Measurements from ENCODE around the gene MAGIX.
A peak's percentile ranks its signal among the peaks of the same experiment; 100 is the strongest.
"Not testable (repeated sequence)": the region's sequence is repeated elsewhere in the genome, so short reads cannot be mapped to it uniquely, and the experiment has no call there.

Gene MAGIX

GRCh38 chrX:49142264-49142663 lies 20.3 kb upstream of the MAGIX start:
- H3K36me3 ChIP-seq (ENCODE audit: control insufficient read depth, insufficient read depth, low read length, severe bottlenecking), result not testable (repeated sequence)
- peak; percentile 37 for DNase-seq (ENCODE audit: low read depth)

GRCh38 chrX:49143154-49143553 lies 19.4 kb upstream of the MAGIX start:
- H3K9me3 ChIP-seq (ENCODE audit: control insufficient read depth, low read length), result peaks cover 21% of the 10 kb centered on the region
- H3K9ac ChIP-seq (ENCODE audit: low read length); H3K36me3 ChIP-seq (ENCODE audit: control insufficient read depth, insufficient read depth, low read length, severe bottlenecking); DNase-seq (ENCODE audit: low read depth); H3K27me3 ChIP-seq (replicated peaks; ENCODE audit: control insufficient read depth, insufficient read depth, low read length); H3K4me3 ChIP-seq (ENCODE audit: low read length); H3K4me1 ChIP-seq (ENCODE audit: control insufficient read depth, insufficient read depth, low read length): not testable (repeated sequence)

More at GRCh38 chrX:49142264-49142663, 20.3 kb upstream of the MAGIX start:
- H3K9ac ChIP-seq (ENCODE audit: low read length); H3K4me1 ChIP-seq (ENCODE audit: control insufficient read depth, insufficient read depth, low read length); H3K4me3 ChIP-seq (ENCODE audit: low read length); H3K27me3 ChIP-seq (replicated peaks; ENCODE audit: control insufficient read depth, insufficient read depth, low read length): not testable (repeated sequence)
- peaks cover 21% of the 10 kb centered on the region for H3K9me3 ChIP-seq (ENCODE audit: control insufficient read depth, low read length)

GRCh38 chrX:49147282-49147681 lies 15.3 kb upstream of the MAGIX start:
- Histone ChIP-seq H3K4me1 (ENCODE audit: control insufficient read depth, insufficient read depth, low read length) (no peaks in the 10 kb centered on the region), H3K36me3 (ENCODE audit: control insufficient read depth, insufficient read depth, low read length, severe bottlenecking) (no peaks in the 10 kb centered on the region), H3K4me3 (ENCODE audit: low read length) (no peak overlapping the region), H3K27me3 (replicated peaks; ENCODE audit: control insufficient read depth, insufficient read depth, low read length) (no peaks in the 10 kb centered on the region), H3K9ac (ENCODE audit: low read length) (no peak overlapping the region), H3K9me3 (ENCODE audit: control insufficient read depth, low read length) (no peaks in the 10 kb centered on the region)
- no peak for DNase-seq (ENCODE audit: low read depth)

- Histone ChIP-seq H3K4me1 (ENCODE audit: control insufficient read depth, insufficient read depth, low read length) (no peaks in the 10 kb centered on the region), H3K9me3 (ENCODE audit: control insufficient read depth, low read length) (no peaks in the 10 kb centered on the region), H3K36me3 (ENCODE audit: control insufficient read depth, insufficient read depth, low read length, severe bottlenecking) (no peaks in the 10 kb centered on the region), H3K27me3 (replicated peaks; ENCODE audit: control insufficient read depth, insufficient read depth, low read length) (no peaks in the 10 kb centered on the region), H3K4me3 (ENCODE audit: low read length) (no peak overlapping the region), H3K9ac (ENCODE audit: low read length) (no peak overlapping the region)
- no peak for DNase-seq (ENCODE audit: low read depth)
Observed at GRCh38 chrX:49147936-49148335, 14.6 kb upstream of the MAGIX start.

GRCh38 chrX:49148390-49149100 lies 14.0 kb upstream of the MAGIX start:
- H3K4me3 ChIP-seq (ENCODE audit: low read length); H3K36me3 ChIP-seq (ENCODE audit: control insufficient read depth, insufficient read depth, low read length, severe bottlenecking); H3K27me3 ChIP-seq (replicated peaks; ENCODE audit: control insufficient read depth, insufficient read depth, low read length); DNase-seq (ENCODE audit: low read depth); H3K9ac ChIP-seq (ENCODE audit: low read length); H3K4me1 ChIP-seq (ENCODE audit: control insufficient read depth, insufficient read depth, low read length); H3K9me3 ChIP-seq (ENCODE audit: control insufficient read depth, low read length): not testable (repeated sequence)

- not testable (repeated sequence) for H3K36me3 ChIP-seq (ENCODE audit: control insufficient read depth, insufficient read depth, low read length, severe bottlenecking); H3K9ac ChIP-seq (ENCODE audit: low read length); H3K4me1 ChIP-seq (ENCODE audit: control insufficient read depth, insufficient read depth, low read length); H3K4me3 ChIP-seq (ENCODE audit: low read length); H3K9me3 ChIP-seq (ENCODE audit: control insufficient read depth, low read length); H3K27me3 ChIP-seq (replicated peaks; ENCODE audit: control insufficient read depth, insufficient read depth, low read length); DNase-seq (ENCODE audit: low read depth)
Observed at GRCh38 chrX:49149291-49149690, 13.3 kb upstream of the MAGIX start.

GRCh38 chrX:49153467-49153866 lies 9.1 kb upstream of the MAGIX start:
- Histone ChIP-seq H3K4me3 (ENCODE audit: low read length) (no peak overlapping the region), H3K27me3 (replicated peaks; ENCODE audit: control insufficient read depth, insufficient read depth, low read length) (peaks cover 3% of the 10 kb centered on the region), H3K9me3 (ENCODE audit: control insufficient read depth, low read length) (no peaks in the 10 kb centered on the region), H3K36me3 (ENCODE audit: control insufficient read depth, insufficient read depth, low read length, severe bottlenecking) (no peaks in the 10 kb centered on the region), H3K9ac (ENCODE audit: low read length) (no peak overlapping the region), H3K4me1 (ENCODE audit: control insufficient read depth, insufficient read depth, low read length) (no peaks in the 10 kb centered on the region)
- no peak for DNase-seq (ENCODE audit: low read depth)

- H3K9ac ChIP-seq (ENCODE audit: low read length), result peak overlapping the region; percentile 81
- no peaks in the 10 kb centered on the region for H3K36me3 ChIP-seq (ENCODE audit: control insufficient read depth, insufficient read depth, low read length, severe bottlenecking)
- DNase-seq (ENCODE audit: low read depth), result peak; percentile 42
- H3K4me1 ChIP-seq (ENCODE audit: control insufficient read depth, insufficient read depth, low read length), result no peaks in the 10 kb centered on the region
- peaks cover 3% of the 10 kb centered on the region for H3K27me3 ChIP-seq (replicated peaks; ENCODE audit: control insufficient read depth, insufficient read depth, low read length)
- no peaks in the 10 kb centered on the region for H3K9me3 ChIP-seq (ENCODE audit: control insufficient read depth, low read length)
- H3K4me3 ChIP-seq (ENCODE audit: low read length), result peak overlapping the region; percentile 77
Observed at GRCh38 chrX:49155243-49155899, 7.2 kb upstream of the MAGIX start.

GRCh38 chrX:49155900-49156837 lies 6.4 kb upstream of the MAGIX start:
- H3K4me3 ChIP-seq (ENCODE audit: low read length), result peak overlapping the region; percentile 77

GRCh38 chrX:49157194-49157593 lies 5.4 kb upstream of the MAGIX start:
- no peak for DNase-seq (ENCODE audit: low read depth)

More at GRCh38 chrX:49155900-49156837, 6.4 kb upstream of the MAGIX start:
- Histone ChIP-seq H3K27me3 (replicated peaks; ENCODE audit: control insufficient read depth, insufficient read depth, low read length) (peaks cover 3% of the 10 kb centered on the region), H3K9me3 (ENCODE audit: control insufficient read depth, low read length) (no peaks in the 10 kb centered on the region), H3K4me1 (ENCODE audit: control insufficient read depth, insufficient read depth, low read length) (no peaks in the 10 kb centered on the region), H3K9ac (ENCODE audit: low read length) (peak overlapping the region; percentile 81), H3K36me3 (ENCODE audit: control insufficient read depth, insufficient read depth, low read length, severe bottlenecking) (no peaks in the 10 kb centered on the region)
- DNase-seq (ENCODE audit: low read depth), result peak; percentile 89

GRCh38 chrX:49160908-49161307 lies 1.6 kb upstream of the MAGIX start:
- Histone ChIP-seq H3K4me1 (ENCODE audit: control insufficient read depth, insufficient read depth, low read length) (no peaks in the 10 kb centered on the region), H3K4me3 (ENCODE audit: low read length) (no peak overlapping the region), H3K9ac (ENCODE audit: low read length) (no peak overlapping the region), H3K9me3 (ENCODE audit: control insufficient read depth, low read length) (no peaks in the 10 kb centered on the region), H3K36me3 (ENCODE audit: control insufficient read depth, insufficient read depth, low read length, severe bottlenecking) (no peaks in the 10 kb centered on the region), H3K27me3 (replicated peaks; ENCODE audit: control insufficient read depth, insufficient read depth, low read length) (peaks cover 3% of the 10 kb centered on the region)
- no peak for DNase-seq (ENCODE audit: low read depth)

More at GRCh38 chrX:49157194-49157593, 5.4 kb upstream of the MAGIX start:
- Histone ChIP-seq H3K9me3 (ENCODE audit: control insufficient read depth, low read length) (no peaks in the 10 kb centered on the region), H3K9ac (ENCODE audit: low read length) (no peak overlapping the region), H3K4me1 (ENCODE audit: control insufficient read depth, insufficient read depth, low read length) (no peaks in the 10 kb centered on the region), H3K36me3 (ENCODE audit: control insufficient read depth, insufficient read depth, low read length, severe bottlenecking) (no peaks in the 10 kb centered on the region), H3K27me3 (replicated peaks; ENCODE audit: control insufficient read depth, insufficient read depth, low read length) (peaks cover 3% of the 10 kb centered on the region), H3K4me3 (ENCODE audit: low read length) (no peak overlapping the region)

Data from adipocyte (in vitro differentiated cells).